ENCODE measurements around the gene IQCH. TPM values are rescaled to one million over a fixed set of nuclear protein-coding genes. Genes with fewer than 3 reads are reported as not detected.

Gene IQCH
- total RNA-seq, 4 donors from 2014 or later = 0.40 to 5.2 (median 1.9) TPM

GRCh38 chr15:67219288-67219687 is 35.3 kb upstream of the IQCH start:
- in situ Hi-C loops (cut with MboI; ENCODE audit: low pct_ligation_motif_present in 1 of 4, low pct_unique_long_range_greater_than_20kb in 1 of 4, low sequenced_read_pairs in 3 of 4) = no loop called here

GRCh38 chr15:67224889-67225288 is 29.7 kb upstream of the IQCH start:
- intact Hi-C loops (cut with DNase I; ENCODE audit: low total_unique reads) (no loop called here), in situ Hi-C loops (cut with MboI; ENCODE audit: low pct_ligation_motif_present in 1 of 4, low pct_unique_long_range_greater_than_20kb in 1 of 4, low sequenced_read_pairs in 3 of 4) (no loop called here)
- H3K4me3 ChIP-seq = no peak overlapping the region
- H3K27ac ChIP-seq = peak overlapping the region; percentile 46 to 68 (median 63)
- no peaks in the 10 kb centered on the region for H3K27me3 ChIP-seq
- peaks cover 0 to 4% (median 0%) of the 10 kb centered on the region in 4 donors for H3K36me3 ChIP-seq
- H3K4me1 ChIP-seq = peaks cover 0 to 25% (median 4%) of the 10 kb centered on the region in 4 donors
- no peaks in the 10 kb centered on the region for H3K9me3 ChIP-seq
- 65 to 89% methylated on average over 3 of the region's 3 CpGs for WGBS, 2 donors (ENCODE audit: low coverage in 1 of 2)
- peak; percentile 26 for DNase-seq
- TF ChIP-seq POLR2A (IDR thresholded peaks at IDR 0.05) = no peak
- TF ChIP-seq EP300 (IDR thresholded peaks at IDR 0.05; ENCODE audit: low read depth) = no peak
- peak in 1 of 3 donors; percentile 29 for TF ChIP-seq POLR2AphosphoS5 (IDR thresholded peaks at IDR 0.05)

More at GRCh38 chr15:67219288-67219687, 35.3 kb upstream of the IQCH start:
- no peak overlapping the region for H3K4me3 ChIP-seq
- intact Hi-C loops (cut with DNase I; ENCODE audit: low total_unique reads) = no loop called here
- 94 to 99% methylated on average over 2 of the region's 2 CpGs for WGBS, 2 donors (ENCODE audit: low coverage in 1 of 2)
- peaks cover 0 to 13% (median 0%) of the 10 kb centered on the region in 4 donors for H3K4me1 ChIP-seq
- no peaks in the 10 kb centered on the region for H3K9me3 ChIP-seq
- TF ChIP-seq POLR2A (IDR thresholded peaks at IDR 0.05) = no peak
- no peak for TF ChIP-seq EP300 (IDR thresholded peaks at IDR 0.05; ENCODE audit: low read depth)
- no peak for TF ChIP-seq CTCF (IDR thresholded peaks at IDR 0.05)
- no peak for TF ChIP-seq POLR2AphosphoS5 (IDR thresholded peaks at IDR 0.05)
- DNase-seq = no peak
- H3K36me3 ChIP-seq = no peaks in the 10 kb centered on the region
- H3K27me3 ChIP-seq = no peaks in the 10 kb centered on the region
- no peak overlapping the region for H3K27ac ChIP-seq

- in situ Hi-C loops (cut with MboI; ENCODE audit: low pct_ligation_motif_present in 1 of 4, low pct_unique_long_range_greater_than_20kb in 1 of 4, low sequenced_read_pairs in 3 of 4) = no loop called here
- Histone ChIP-seq H3K36me3 (peaks cover 0 to 8% (median 0%) of the 10 kb centered on the region in 4 donors), H3K4me1 (peaks cover 0 to 25% (median 4%) of the 10 kb centered on the region in 4 donors), H3K4me3 (no peak overlapping the region), H3K9me3 (no peaks in the 10 kb centered on the region), H3K27me3 (no peaks in the 10 kb centered on the region), H3K27ac (peak overlapping the region; percentile 20 to 64 (median 54))
- TF ChIP-seq POLR2A (IDR thresholded peaks at IDR 0.05) (no peak), POLR2AphosphoS5 (IDR thresholded peaks at IDR 0.05) (no peak), EP300 (IDR thresholded peaks at IDR 0.05; ENCODE audit: low read depth) (no peak), CTCF (IDR thresholded peaks at IDR 0.05) (no peak)
- intact Hi-C loops (cut with DNase I; ENCODE audit: low total_unique reads) = no loop called here
- 96 to 100% methylated on average over 2 of the region's 2 CpGs for WGBS, 2 donors (ENCODE audit: low coverage in 1 of 2)
- no peak for DNase-seq
Observed at GRCh38 chr15:67225336-67225735, 29.2 kb upstream of the IQCH start.

GRCh38 chr15:67227431-67227830 is 27.2 kb upstream of the IQCH start:
- H3K36me3 ChIP-seq = peaks cover 0 to 24% (median 4%) of the 10 kb centered on the region in 4 donors
- peaks cover 0 to 25% (median 4%) of the 10 kb centered on the region in 4 donors for H3K4me1 ChIP-seq
- no peaks in the 10 kb centered on the region for H3K9me3 ChIP-seq
- H3K27ac ChIP-seq = no peak overlapping the region
- in situ Hi-C loops (cut with MboI; ENCODE audit: low pct_ligation_motif_present in 1 of 4, low pct_unique_long_range_greater_than_20kb in 1 of 4, low sequenced_read_pairs in 3 of 4) (no loop called here), intact Hi-C loops (cut with DNase I; ENCODE audit: low total_unique reads) (no loop called here)
- no peak overlapping the region for H3K4me3 ChIP-seq
- H3K27me3 ChIP-seq = no peaks in the 10 kb centered on the region
- 90% methylated on average over 1 of the region's 1 CpG for WGBS, 2 donors (ENCODE audit: low coverage in 1 of 2)
- DNase-seq = no peak
- TF ChIP-seq EP300 (IDR thresholded peaks at IDR 0.05; ENCODE audit: low read depth) (no peak), POLR2AphosphoS5 (IDR thresholded peaks at IDR 0.05) (no peak), CTCF (IDR thresholded peaks at IDR 0.05) (no peak), POLR2A (IDR thresholded peaks at IDR 0.05) (no peak)

- no peak for DNase-seq
- Histone ChIP-seq H3K36me3 (peaks cover 0 to 24% (median 4%) of the 10 kb centered on the region in 4 donors), H3K27me3 (no peaks in the 10 kb centered on the region), H3K27ac (no peak overlapping the region), H3K4me3 (no peak overlapping the region), H3K9me3 (no peaks in the 10 kb centered on the region), H3K4me1 (peaks cover 0 to 25% (median 4%) of the 10 kb centered on the region in 4 donors)
- in situ Hi-C loops (cut with MboI; ENCODE audit: low pct_ligation_motif_present in 1 of 4, low pct_unique_long_range_greater_than_20kb in 1 of 4, low sequenced_read_pairs in 3 of 4) = no loop called here
- TF ChIP-seq EP300 (IDR thresholded peaks at IDR 0.05; ENCODE audit: low read depth) = no peak
- no peak for TF ChIP-seq POLR2AphosphoS5 (IDR thresholded peaks at IDR 0.05)
- TF ChIP-seq CTCF (IDR thresholded peaks at IDR 0.05) = no peak
- TF ChIP-seq POLR2A (IDR thresholded peaks at IDR 0.05) = no peak
- 81 to 98% methylated on average over 1 of the region's 1 CpG for WGBS, 2 donors (ENCODE audit: low coverage in 1 of 2)
- intact Hi-C loops (cut with DNase I; ENCODE audit: low total_unique reads) = no loop called here
Observed at GRCh38 chr15:67227846-67228245, 26.7 kb upstream of the IQCH start.

All from transverse colon (tissue), 4 donors.